Nucleus accumbens (tissue), 56 donors: Measurements from ENCODE around the gene CLDN9.

Source experiments
- DNase-seq, 56 donors: peaks; one replicate each; lab custom pipeline; 2025; lab: John Stamatoyannopoulos, UW

The CLDN9 gene

DNA sequence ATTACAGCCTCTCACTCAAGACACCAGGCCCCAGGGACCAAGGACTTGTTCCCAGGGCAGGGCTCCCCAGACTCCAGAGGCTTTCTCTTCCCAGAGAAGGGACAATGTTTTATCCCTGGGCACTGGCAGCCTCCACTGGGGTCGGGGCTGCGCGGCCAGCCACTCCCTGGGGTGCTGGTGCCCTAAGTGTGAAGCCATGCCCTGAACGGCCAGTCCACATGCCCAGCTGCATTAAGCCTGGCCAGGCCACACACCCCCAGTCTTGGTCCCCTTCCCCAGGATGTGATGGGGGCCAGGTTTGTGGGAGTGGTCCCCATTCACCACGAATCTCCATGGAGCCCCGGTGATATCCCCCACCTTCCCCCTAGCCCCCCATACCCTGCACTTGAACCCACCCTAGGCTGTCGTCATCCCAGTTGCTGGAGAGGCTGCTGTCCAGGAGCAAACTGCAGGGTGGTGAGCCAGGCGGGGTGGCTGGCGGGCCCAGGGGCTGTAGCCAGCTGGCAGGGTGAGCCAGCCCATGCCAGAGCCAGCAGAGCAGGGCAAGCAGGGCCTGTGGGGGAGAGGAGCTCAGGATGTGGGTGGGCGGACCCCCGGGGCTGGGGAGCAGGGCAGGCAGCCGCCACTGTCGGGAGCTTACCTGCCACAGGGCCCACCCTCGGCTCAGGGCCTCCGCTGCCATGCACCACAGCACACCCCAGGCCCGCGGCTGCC is 39.0 kb upstream of the CLDN9 start:
- peak in 15 of 56 donors; percentile 12 to 44 (median 22) for DNase-seq

DNA sequence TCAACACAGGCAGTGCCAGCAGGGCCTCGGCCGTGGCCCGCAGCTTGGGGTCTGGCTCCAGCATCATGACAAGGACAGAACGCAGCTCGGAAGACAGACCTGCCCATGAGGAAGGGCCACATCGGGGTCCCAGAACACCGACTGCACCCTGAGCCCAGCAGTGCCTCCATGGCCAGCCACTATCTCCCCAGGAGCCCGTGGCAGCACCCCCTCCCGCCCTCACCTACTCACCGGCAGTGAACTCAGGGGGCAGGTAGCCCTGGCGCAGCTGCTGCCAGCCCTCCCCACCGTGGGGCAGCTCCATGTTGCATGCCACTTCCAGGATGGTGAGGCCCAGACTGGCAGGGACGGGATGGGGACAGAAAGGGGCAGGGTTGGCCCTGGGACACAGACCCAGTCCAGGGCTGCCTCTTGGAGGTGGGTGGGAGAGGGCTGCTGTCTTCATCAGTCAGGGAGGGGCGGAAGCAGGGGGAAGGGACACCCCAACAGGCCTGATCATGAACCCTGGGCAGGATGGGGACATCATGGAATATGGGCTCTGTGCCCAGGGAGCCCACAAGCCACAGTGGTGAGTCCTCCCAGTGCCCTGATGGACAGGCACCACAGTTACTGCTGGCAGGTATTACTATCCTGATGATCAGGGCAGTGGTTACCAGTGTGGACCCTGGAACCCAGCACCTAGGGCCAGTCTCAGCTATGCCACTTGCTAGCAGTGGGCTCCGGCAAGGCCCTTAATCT is 38.2 kb upstream of the CLDN9 start:
- DNase-seq: no peak

DNA sequence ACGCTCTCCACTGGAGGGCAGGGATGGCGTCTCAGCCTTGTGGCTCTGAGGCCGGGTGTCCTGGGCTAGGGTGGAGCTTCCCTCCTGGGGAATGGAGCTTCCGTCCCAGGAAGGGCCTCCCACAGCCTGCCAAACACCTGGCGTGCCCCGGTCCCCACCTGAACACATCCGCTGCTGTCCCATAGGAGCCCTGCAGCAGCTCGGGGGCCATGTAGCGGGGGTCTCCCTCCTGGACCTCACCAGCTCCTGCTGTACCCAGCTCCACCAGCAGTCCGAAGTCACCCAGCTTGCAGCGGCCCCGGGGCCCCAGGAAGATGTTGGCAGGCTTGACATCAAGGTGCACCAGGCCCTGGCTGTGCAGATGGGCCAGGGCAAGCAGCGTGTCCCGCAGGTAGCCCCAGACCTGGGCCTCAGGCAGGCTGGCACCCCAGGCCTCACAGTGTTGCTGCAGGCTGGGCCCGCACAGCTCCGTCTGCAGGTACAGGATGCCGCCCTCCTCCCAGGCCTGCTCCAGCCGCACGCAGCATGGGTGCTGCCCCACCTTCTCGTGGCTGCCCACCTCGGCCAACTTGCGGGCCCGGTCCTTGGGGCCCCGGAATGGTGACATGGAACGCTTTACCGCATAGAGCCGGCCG is 37.4 kb upstream of the CLDN9 start:
- no peak for DNase-seq

DNA sequence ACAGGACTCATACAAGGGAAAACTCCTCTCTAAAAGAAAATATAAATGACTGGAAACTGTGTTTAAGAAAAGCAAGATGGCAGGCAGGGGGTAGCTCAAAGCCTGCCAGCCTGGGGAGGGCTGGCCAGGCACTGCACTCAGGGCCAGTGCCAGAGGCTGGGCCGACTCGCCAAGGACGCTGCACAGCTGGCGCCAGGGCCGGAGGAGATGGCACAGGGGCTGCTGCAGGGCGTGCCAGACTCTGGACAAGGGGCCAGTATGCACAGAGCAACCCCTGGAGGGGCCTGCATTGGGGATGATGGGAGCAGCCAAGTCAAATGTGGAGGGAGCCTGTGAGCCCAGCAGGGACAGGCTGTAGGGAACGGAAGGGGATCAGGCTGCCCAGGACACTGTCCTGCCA is 36.5 kb upstream of the CLDN9 start:
- DNase-seq: peak in 13 of 56 donors; percentile 7 to 41 (median 20)

DNA sequence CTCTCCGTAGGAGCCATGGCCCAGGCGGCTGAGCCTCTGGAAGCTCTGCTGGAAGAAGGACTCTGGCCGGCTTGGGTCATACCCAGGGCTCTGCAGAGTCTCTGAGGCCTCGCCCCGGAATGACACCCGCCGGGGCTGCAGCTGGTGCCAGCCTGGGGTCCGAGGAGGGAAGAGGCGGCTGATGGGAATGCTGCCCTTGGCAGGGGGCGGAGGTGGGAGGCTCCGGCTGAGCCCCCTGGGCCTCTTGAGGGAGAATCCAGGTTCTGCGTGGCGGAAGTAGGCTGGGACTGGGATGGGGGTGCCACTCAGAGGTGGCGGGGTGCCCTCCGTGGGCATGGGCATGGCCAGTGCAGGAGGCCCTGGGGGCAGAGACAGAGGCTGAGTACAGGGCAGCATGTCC is 36.0 kb upstream of the CLDN9 start:
- no peak for DNase-seq

DNA sequence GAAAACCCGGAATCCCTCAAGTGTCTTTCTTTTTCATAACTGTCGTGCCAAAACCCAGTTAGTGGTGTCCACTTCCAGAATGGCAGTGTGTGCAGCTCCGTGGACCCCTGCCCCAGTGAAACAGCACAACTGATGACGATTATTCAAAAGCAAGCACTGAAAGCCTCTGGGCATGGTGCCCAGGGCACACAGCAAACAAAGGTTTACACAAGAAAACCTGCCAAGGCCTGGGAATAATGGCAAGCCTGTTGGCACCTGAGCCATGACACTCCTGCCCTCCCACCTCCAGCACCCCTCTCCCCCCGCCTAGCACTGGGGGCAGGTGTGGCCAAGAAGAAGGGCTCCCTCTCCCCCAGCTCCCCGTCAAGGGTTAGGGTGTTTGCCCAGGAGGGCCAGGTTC is 35.3 kb upstream of the CLDN9 start:
- peak in 16 of 56 donors; percentile 8 to 57 (median 30) for DNase-seq

DNA sequence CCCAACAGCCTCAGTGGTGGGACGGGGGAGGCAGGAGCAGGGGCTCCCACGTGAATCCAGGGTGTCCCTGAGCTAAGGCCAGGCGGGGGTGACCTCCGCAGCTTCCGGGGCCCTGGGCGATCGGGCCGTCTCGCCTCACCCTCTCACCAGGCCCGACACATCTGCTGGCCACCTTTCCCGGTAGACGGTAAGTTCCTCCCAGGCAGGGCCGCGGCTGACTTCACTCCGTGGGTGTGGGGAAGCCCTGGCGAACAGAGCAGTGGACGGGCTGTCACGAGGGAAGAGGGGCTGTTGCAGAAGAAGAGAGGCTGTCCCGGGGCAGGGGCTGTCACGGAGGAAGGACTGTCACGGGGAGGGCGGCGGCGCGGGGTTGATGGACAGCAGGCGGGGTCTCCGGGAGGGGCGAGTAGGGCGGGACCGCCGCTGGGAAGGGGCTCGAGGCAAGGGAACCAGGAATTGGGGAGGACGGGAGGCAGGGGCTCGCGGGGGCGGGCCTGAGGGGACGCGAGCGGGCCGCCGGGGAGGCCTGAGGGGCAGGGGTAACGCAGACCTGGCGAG is 33.0 kb upstream of the CLDN9 start:
- peak in 1 of 56 donors; percentile 39 for DNase-seq

DNA sequence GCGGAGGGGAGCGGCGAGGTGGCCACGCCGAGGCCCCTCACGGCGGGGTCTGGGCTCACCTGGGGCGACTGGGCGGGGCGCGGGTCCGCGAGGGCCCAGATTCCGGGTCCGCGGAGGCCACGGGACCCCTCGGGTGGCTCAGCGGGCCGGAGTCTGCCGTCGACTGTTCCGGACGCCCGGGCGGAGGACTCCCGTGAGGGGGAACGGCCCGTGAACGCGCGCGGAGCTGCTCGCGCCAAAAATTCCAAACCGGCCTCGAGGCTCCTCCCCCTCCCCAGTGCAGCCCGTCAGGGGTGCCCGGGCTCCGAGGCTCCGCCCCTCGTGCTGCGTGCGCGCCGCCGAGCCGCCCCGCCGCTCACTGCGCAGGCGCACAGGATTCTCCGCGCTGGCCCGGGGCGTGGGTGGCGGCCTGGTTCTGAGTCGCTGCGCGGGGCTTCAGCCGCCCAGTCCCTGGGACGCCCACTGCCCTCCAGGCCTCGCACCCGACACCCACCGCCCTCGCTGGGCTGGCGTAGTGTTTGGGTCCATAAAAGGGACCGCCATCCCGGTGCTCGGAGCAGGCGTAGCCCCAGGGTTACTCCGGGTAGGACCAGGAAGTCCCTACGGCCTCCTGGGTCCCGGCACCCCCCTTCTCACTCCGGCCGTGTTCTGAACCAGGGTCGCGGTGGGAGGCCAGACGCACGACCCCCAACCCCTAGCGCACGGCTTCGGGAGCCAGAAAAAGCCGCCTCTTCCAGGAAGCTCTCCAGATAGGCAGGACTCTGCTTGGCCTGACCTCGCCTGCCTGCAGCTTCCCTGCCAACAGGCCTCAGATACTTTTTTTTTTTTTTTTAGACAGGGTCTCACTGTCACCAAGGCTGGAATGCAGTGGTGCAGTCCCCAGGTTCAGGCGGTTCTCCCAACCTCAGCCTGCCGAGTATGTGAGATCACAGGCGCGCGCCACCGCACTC is 32.2 kb upstream of the CLDN9 start, which contains the start of gene PKMYT1:
Gene PKMYT1 (minus strand): TSS at position 220 of the 950 bp plus-strand sequence. CDS start 789 bp downstream, outside the sequence.
- peak in 54 of 56 donors; percentile 46 to 94 (median 82) for DNase-seq

GRCh38 chr16:2981177-2981898 is 31.4 kb upstream of the CLDN9 start:
- no peak for DNase-seq

- DNase-seq: no peak
These were observed 30.8 kb upstream of the CLDN9 start for GRCh38 chr16:2981899-2982250.

- DNase-seq: no peak
These were observed 30.3 kb upstream of the CLDN9 start for GRCh38 chr16:2982402-2982801.

- peak in 49 of 56 donors; percentile 25 to 86 (median 59) for DNase-seq
These were observed 29.0 kb upstream of the CLDN9 start for GRCh38 chr16:2983706-2984136.

DNA sequence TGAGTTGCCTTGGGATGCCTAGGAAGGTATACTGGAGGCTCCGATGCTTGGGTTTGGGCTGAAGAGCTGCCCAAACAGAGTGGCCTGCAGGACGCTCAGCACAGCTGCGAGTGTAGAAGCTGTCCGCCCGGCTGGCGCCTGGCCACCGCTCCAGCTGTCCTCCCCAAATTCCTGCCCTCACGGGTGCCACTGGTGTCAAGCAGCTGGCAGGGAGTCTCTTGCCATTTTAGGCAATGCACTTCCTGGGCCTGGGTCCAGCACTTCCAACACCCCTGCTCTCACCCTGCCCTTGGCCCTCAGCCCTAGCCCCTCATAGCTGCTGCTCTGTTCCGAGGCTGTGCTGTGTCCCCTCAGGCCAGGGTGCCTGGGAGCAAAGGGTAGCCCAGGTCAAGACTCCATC is 27.3 kb upstream of the CLDN9 start:
- DNase-seq: no peak

DNA sequence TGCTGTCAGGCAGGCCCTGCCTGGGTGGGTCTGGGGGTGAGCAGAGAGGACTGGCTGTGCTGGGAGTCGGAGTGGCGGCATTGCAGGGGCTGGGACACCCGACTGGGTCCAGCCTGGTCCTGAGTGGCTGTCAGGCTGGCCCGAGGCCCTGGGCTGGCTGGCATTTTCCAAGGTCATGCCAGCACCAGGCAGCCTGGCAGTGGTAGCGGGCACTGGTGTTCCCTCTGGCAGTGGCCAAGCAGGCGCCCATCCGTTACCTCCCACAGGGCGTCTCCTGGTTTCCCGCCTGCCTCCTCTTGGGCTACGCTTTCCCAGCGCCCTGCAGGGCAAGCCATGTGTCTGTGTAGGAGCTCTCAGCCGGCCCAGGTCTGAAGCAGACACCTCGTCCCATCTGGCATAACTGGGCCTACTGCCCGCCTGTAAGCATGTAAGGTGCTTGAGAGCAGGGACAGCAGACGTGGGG is 26.8 kb upstream of the CLDN9 start:
- peak in 1 of 56 donors; percentile 24 for DNase-seq

GRCh38 chr16:2986623-2987188 is 26.0 kb upstream of the CLDN9 start:
- no peak for DNase-seq

DNA sequence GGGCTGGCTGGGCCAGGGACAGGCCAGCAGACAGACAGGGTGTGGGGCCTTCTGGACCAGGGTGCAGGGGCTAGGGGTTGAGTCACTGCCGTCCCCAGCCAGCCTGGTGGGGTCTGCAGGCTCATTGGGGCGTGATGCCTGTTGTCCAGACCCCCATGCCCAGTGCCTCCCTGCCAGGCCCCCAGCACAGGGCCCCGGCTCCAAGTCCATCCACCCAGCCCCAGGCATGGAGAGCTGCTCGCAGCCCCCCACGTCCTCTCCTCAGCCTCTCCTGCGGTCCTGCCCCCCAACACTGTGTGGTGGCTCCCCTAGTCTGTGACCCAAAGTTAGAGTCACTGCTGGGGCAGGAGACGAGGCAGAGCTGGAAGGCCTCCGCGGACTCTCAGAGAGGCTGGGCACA is 25.4 kb upstream of the CLDN9 start:
- no peak for DNase-seq

- DNase-seq: no peak
These were observed 24.9 kb upstream of the CLDN9 start for GRCh38 chr16:2987833-2988232.

DNA sequence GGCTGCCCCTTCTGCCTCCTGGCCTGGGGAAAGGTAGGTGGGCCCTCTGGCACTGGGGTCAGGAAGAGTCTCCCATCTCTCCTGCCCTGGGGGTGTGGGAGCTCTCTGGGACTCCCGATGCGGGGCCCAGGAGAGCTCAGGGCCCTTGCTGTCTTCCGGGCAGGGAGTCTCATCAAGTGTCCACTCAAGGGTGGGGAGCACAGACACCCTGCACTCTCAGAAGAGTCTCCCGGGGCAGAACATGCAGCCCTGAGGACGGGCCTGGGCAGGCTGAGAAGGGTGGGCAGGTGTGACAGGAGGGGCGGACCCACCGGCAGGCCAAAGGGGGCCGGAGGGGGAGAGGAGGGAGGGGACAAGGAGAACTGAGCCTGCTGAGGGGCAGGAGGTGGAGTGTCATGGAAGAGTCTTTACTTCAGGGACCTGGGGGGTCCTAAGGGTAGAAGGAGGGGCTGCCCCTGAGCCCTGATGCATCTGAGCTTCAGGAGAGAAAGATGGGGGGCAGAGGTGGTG is 24.1 kb upstream of the CLDN9 start:
- no peak for DNase-seq

DNA sequence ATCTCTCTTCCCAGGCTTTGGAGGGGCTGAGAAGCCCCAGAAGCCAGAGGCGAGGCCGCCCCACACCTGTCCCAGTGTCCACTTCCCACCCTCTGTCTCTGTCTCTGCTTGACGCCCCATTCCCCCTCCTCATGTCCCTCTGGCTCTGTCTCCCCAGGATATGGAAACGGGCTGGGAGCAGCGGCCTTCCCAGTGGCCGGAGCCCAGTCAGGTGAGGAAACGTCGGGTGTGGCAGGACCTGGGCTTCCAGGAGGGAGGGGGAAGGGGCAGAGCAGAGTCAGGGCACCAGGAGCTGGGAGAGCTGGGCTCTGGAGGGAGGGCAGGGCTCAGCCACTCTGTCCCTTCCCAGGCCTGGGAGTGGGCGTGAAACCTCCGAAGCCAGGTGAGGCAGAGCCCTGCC is 21.8 kb upstream of the CLDN9 start:
- DNase-seq: no peak
